Endodermal cell (in vitro differentiated cells): ENCODE measurements around the gene CHST11. TPM values are rescaled to one million over a fixed set of nuclear protein-coding genes. Genes with fewer than 3 reads are reported as not detected.

ENCODE experiments used
- DNase-seq: peaks from one replicate; pipeline ENCODE4 v3.0.0-alpha.2; 2017
- H3K27ac ChIP-seq: 2 replicates; pipeline ENCODE4 v1.5.1; 2013; ENCODE audit warnings: mild to moderate bottlenecking, low read depth, low read length, moderate library complexity
- H3K27me3 ChIP-seq: 2 replicates; pipeline ENCODE4 v1.6.1; 2013; ENCODE audit warnings: mild to moderate bottlenecking, low read length, moderate library complexity; ENCODE audit not compliant: insufficient read depth, control insufficient read depth, poor library complexity, severe bottlenecking
- H3K36me3 ChIP-seq: 2 replicates; pipeline ENCODE4 v1.7.0; 2013; ENCODE audit warnings: mild to moderate bottlenecking, low read length, moderate library complexity; ENCODE audit not compliant: control insufficient read depth, insufficient read depth
- H3K4me1 ChIP-seq: one replicate; pipeline ENCODE4 v1.7.0; 2013; ENCODE audit warnings: low read length; ENCODE audit not compliant: control insufficient read depth, insufficient read depth
- H3K4me3 ChIP-seq: 2 replicates; pipeline ENCODE4 v1.5.1; 2013; ENCODE audit warnings: mild to moderate bottlenecking, low read length, moderate library complexity
- H3K9ac ChIP-seq: 2 replicates; pipeline ENCODE4 v1.6.1; 2013; ENCODE audit warnings: mild to moderate bottlenecking, low read length, moderate library complexity; ENCODE audit not compliant: poor library complexity, severe bottlenecking; ENCODE audit errors: extremely low read depth
- H3K9me3 ChIP-seq: 2 replicates; pipeline ENCODE4 v1.6.1; 2013; ENCODE audit warnings: mild to moderate bottlenecking, low read length, moderate library complexity; ENCODE audit not compliant: control insufficient read depth
- H3K27ac Mint-ChIP-seq: 2 replicates; pipeline ENCODE4 v1.8.0; 2020; ENCODE audit warnings: mixed read lengths
- H3K27me3 Mint-ChIP-seq: 2 replicates; pipeline ENCODE4 v1.8.0; 2021; ENCODE audit warnings: mild to moderate bottlenecking, mixed read lengths; ENCODE audit not compliant: insufficient read depth
- H3K36me3 Mint-ChIP-seq: 2 replicates; pipeline ENCODE4 v1.8.0; 2020; ENCODE audit warnings: low read depth, mixed read lengths
- H3K4me1 Mint-ChIP-seq: 2 replicates; pipeline ENCODE4 v1.8.0; 2020; ENCODE audit warnings: mixed read lengths
- H3K4me3 Mint-ChIP-seq: 2 replicates; pipeline ENCODE4 v1.8.0; 2020; ENCODE audit warnings: mild to moderate bottlenecking, moderate library complexity, mixed read lengths
- H3K9me3 Mint-ChIP-seq: 2 replicates; pipeline ENCODE4 v1.8.0; 2020; ENCODE audit warnings: mild to moderate bottlenecking, mixed read lengths
- WGBS, 2 experiments: methylation state at CpG; one replicate each; pipeline versions ENCODE4 v1.1.5 to v1.1.7; 2013; ENCODE audit warnings: missing lambda C conversion rate in 2 of 2, mixed read lengths in 1 of 2; ENCODE audit not compliant: insufficient coverage in 1 of 2, insufficient read length in 1 of 2; 5-methylcytosine and 5-hydroxymethylcytosine counted together
- total RNA-seq, 2 donors: library from RNA; stranded (reverse); fragmentation: NEBNext Ultra II Directional in 1 of 2; extraction: Animal tissue kit (Norgen Biotek cat#: 25700) in 1 of 2; gene quantifications; 2 replicates in 1 of 2; 3 replicates in 1 of 2; pipeline ENCODE4 v1.2.1, GENCODE V29; 2021
- TF ChIP-seq, protein P1 (sequence below): fragments of 200-600 bp; sonication (generic); conservative IDR thresholded peaks from 2 replicates; pipeline ENCODE4 v1.5.0; 2021; ENCODE audit warnings: antibody characterized with exemption, mild to moderate bottlenecking

The CHST11 gene
- total RNA-seq, 2 donors from 2014 or later, result 30.7 to 36.2 TPM

DNA sequence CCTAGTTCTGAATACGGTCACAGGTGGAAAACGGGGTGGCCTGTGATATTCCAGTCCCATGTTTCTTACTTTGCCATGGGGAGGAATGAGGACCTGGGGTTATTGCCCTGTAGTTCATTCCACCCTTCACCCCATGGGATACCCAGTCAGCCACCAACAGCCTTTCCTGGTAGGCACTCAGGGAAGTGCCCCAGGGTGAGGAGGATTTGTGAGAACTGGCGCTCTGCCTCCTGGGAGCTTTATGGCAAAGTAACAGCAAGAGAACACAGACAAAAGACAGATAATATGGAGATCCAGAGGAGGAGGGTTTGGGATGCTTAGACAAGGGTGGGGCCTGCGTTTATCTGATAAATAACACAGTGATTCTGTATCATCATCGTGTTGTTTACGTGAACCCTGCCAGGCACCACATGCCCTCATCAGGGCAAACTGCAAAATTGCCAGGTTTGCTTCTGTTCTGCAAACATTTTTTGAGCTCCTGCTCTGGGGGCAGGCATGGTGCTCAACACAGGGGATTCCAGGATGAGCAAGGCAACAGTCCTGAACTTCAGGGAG is 277.9 kb downstream of the CHST11 start:
- no peaks in the 10 kb centered on the region for H3K36me3 Mint-ChIP-seq
- H3K27ac ChIP-seq, result no peak overlapping the region
- no peaks in the 10 kb centered on the region for H3K27me3 ChIP-seq
- no peaks in the 10 kb centered on the region for H3K36me3 ChIP-seq
- H3K4me3 Mint-ChIP-seq, result no peak overlapping the region
- TF ChIP-seq, protein P1, sequence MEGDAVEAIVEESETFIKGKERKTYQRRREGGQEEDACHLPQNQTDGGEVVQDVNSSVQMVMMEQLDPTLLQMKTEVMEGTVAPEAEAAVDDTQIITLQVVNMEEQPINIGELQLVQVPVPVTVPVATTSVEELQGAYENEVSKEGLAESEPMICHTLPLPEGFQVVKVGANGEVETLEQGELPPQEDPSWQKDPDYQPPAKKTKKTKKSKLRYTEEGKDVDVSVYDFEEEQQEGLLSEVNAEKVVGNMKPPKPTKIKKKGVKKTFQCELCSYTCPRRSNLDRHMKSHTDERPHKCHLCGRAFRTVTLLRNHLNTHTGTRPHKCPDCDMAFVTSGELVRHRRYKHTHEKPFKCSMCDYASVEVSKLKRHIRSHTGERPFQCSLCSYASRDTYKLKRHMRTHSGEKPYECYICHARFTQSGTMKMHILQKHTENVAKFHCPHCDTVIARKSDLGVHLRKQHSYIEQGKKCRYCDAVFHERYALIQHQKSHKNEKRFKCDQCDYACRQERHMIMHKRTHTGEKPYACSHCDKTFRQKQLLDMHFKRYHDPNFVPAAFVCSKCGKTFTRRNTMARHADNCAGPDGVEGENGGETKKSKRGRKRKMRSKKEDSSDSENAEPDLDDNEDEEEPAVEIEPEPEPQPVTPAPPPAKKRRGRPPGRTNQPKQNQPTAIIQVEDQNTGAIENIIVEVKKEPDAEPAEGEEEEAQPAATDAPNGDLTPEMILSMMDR, result no peak
- no peak overlapping the region for H3K27ac Mint-ChIP-seq
- DNase-seq, result no peak
- peaks cover 4% of the 10 kb centered on the region for H3K4me1 ChIP-seq
- WGBS, 2 experiments, result 91 to 92% methylated on average over 6 of the region's 6 CpGs
- no peaks in the 10 kb centered on the region for H3K9me3 Mint-ChIP-seq
- H3K4me1 Mint-ChIP-seq, result peaks cover 14% of the 10 kb centered on the region
- no peaks in the 10 kb centered on the region for H3K27me3 Mint-ChIP-seq
- H3K9ac ChIP-seq, result no peak overlapping the region
- no peak overlapping the region for H3K4me3 ChIP-seq
- no peaks in the 10 kb centered on the region for H3K9me3 ChIP-seq

DNA sequence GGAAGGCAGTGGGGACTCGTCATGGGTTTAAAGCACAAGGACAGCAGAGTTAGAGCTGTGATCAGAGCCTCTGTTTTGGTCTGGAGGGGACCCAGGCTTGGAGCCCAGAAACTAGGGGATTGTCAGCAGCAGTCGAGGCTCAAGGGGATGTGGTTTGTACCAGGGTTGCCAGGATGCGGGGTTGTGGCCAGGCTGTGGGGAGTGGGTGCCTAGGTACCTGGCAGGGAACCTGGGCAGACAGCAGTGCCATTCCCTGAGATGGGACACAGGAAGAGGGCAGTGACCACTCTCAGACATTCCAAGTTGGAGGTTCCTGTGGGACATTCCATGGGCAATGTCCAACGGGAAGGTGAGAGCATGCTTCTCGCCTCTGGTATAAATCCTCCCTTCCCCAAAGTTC is 279.1 kb downstream of the CHST11 start:
- no peaks in the 10 kb centered on the region for H3K27me3 Mint-ChIP-seq
- H3K27me3 ChIP-seq, result no peaks in the 10 kb centered on the region
- TF ChIP-seq, protein P1, result no peak
- no peak overlapping the region for H3K4me3 ChIP-seq
- H3K4me3 Mint-ChIP-seq, result no peak overlapping the region
- H3K27ac ChIP-seq, result no peak overlapping the region
- H3K27ac Mint-ChIP-seq, result no peak overlapping the region
- no peak overlapping the region for H3K9ac ChIP-seq
- no peaks in the 10 kb centered on the region for H3K9me3 Mint-ChIP-seq
- no peaks in the 10 kb centered on the region for H3K9me3 ChIP-seq
- H3K36me3 Mint-ChIP-seq, result no peaks in the 10 kb centered on the region
- WGBS, 2 experiments, result 91 to 92% methylated on average over 2 to 5 of the region's 5 CpGs
- no peaks in the 10 kb centered on the region for H3K36me3 ChIP-seq
- peaks cover 14% of the 10 kb centered on the region for H3K4me1 Mint-ChIP-seq
- DNase-seq, result no peak
- H3K4me1 ChIP-seq, result peaks cover 4% of the 10 kb centered on the region

DNA sequence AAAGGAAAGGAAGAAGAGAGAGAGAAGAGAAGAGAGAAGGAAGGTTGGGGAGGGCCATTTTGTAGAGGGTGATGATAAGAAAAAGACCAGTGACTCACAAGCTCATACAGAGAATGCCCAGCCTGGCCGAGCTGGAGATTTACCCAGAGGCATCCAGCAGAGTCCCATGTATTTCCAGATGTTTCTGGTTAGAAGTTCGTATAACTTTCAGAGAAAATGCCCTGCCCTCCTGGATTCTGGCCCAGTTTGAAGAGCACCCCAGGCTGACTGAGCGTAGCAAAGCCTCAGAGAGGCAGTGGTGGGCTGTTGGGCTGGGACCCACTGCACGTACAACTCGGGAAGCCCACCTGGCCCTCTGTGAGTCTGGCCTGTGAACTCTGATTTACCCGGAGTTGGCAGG is 279.6 kb downstream of the CHST11 start:
- Mint-ChIP-seq H3K9me3 (no peaks in the 10 kb centered on the region), H3K27ac (no peak overlapping the region), H3K36me3 (no peaks in the 10 kb centered on the region), H3K27me3 (no peaks in the 10 kb centered on the region), H3K4me1 (peaks cover 14% of the 10 kb centered on the region), H3K4me3 (no peak overlapping the region)
- DNase-seq, result no peak
- Histone ChIP-seq H3K27ac (no peak overlapping the region), H3K9ac (no peak overlapping the region), H3K4me1 (peaks cover 4% of the 10 kb centered on the region), H3K9me3 (no peaks in the 10 kb centered on the region), H3K36me3 (no peaks in the 10 kb centered on the region), H3K4me3 (no peak overlapping the region), H3K27me3 (no peaks in the 10 kb centered on the region)
- WGBS, 2 experiments, result 89 to 97% methylated on average over 6 of the region's 6 CpGs
- TF ChIP-seq, protein P1, result no peak
